Adrenal gland (tissue), 5 donors: ENCODE data around the gene PPME1.

Experiments used
- POLR2A ChIP-seq, 2 donors: fragments of 450-650 bp; IDR thresholded peaks; one replicate each; pipeline ENCODE4 v1.6.1; 2017; ENCODE audit warnings: antibody characterized with exemption in 2 of 2, mild to moderate bottlenecking in 2 of 2, moderate library complexity in 1 of 2
- TF ChIP-seq, protein P1 (sequence below), 6 experiments: fragments of 450-650 bp in 4 of 6; fragments of 200-600 bp in 2 of 6; sonication (generic) in 1 of 6; IDR thresholded peaks; 1 replicate in 5 of 6; 2 replicates in 1 of 6; pipeline versions ENCODE4 v1.5.1 to v1.8.0; 2016 to 2021; ENCODE audit warnings: antibody characterized with exemption in 6 of 6, mild to moderate bottlenecking in 2 of 6, moderate library complexity in 1 of 6
- donor health status: DM: no; HTN: no; CAD: no.

DNA sequence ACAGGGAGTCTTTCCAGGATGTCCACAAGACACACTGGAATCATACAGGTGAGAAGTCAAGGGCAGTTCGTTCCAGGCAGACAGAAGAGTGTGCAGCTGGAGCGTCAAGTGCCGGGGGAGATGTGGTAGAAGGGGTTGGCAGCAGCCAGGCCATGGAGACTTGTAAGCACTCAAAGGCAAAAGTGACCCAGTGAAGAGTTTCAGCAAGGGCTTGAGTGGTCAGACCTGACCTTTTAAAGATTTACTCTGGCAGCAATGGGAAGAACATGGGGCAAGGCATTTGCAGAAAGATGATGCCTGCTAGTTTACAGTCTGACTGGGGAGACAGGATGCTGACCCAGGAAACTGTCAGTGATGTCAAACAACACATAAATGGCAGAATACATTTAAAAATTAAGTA is 111.3 kb downstream of the PPME1 start:
- TF ChIP-seq, protein P1, sequence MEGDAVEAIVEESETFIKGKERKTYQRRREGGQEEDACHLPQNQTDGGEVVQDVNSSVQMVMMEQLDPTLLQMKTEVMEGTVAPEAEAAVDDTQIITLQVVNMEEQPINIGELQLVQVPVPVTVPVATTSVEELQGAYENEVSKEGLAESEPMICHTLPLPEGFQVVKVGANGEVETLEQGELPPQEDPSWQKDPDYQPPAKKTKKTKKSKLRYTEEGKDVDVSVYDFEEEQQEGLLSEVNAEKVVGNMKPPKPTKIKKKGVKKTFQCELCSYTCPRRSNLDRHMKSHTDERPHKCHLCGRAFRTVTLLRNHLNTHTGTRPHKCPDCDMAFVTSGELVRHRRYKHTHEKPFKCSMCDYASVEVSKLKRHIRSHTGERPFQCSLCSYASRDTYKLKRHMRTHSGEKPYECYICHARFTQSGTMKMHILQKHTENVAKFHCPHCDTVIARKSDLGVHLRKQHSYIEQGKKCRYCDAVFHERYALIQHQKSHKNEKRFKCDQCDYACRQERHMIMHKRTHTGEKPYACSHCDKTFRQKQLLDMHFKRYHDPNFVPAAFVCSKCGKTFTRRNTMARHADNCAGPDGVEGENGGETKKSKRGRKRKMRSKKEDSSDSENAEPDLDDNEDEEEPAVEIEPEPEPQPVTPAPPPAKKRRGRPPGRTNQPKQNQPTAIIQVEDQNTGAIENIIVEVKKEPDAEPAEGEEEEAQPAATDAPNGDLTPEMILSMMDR (IDR thresholded peaks at IDR 0.05), result no peak
- no peak for TF ChIP-seq POLR2A (IDR thresholded peaks at IDR 0.05)
